Stimulated activated CD4-positive, alpha-beta T cell treated with anti-CD3 and anti-CD28 coated beads, Interleukin-1b, Interleukin-23, amount 100 ng/mL, for 48 hours (primary cell): Measurements from ENCODE around the gene SLC35B2.

Source experiments
- DNase-seq: peaks from one replicate; pipeline ENCODE4 v3.0.0-alpha.2; 2020

Gene SLC35B2

GRCh38 chr6:44251576-44252524 is 5.5 kb downstream of the SLC35B2 start:
- DNase-seq: no peak

- no peak for DNase-seq
Measured at GRCh38 chr6:44250718-44251123, 6.6 kb downstream of the SLC35B2 start.

- DNase-seq: no peak
Measured at GRCh38 chr6:44250067-44250717, 7.1 kb downstream of the SLC35B2 start.

- DNase-seq: no peak
Measured at GRCh38 chr6:44249082-44249748, 8.1 kb downstream of the SLC35B2 start.

GRCh38 chr6:44248579-44248978 is 8.7 kb downstream of the SLC35B2 start:
- DNase-seq: no peak

DNA sequence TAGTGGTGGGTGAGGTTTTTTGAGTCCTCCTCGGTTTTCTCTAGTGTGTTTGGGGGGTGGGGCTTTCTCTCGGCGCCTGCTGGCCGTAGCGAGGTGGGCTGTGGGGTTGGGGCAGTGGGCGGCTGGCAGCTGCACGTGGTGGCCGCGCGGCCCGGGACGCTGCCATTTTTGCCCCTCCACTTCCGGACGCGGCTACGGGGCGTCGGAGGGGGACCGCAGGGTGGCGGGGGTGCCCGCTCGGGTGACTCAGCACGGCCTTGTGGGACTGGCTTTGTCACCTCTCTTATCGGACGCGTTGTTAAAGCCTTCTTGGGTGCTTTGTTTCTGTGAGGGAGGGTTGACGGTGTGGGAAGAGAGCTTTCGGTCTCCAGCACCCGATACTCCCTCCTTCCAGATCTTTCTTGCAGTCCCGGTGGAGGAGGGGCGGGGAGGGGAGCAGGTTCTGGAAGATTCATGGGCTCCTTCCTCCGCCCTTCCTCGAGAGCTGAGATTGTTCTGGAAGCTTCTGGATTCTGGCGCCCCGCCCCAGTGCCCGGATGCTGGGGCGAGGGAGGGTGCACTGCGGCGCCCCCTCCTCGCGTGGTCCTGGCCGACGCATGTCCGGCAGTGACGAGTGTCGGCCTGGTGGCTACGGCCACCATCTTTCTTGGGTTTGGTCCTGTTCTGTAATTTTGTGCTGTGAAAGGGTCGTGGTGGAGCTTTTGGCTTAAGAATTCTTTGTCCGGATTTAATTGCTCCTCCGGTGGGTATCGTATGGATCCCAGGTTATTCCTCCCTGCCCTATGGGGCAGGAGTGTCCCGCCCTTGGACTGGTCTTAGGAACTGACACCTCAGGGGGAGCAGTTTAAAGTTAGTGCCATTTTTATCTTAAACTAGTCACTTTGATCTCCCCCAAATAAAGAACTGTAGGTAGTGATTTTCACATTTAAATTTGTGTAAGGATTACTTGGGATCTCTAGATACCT is 9.7 kb downstream of the SLC35B2 start:
- peak; percentile 90 for DNase-seq

DNA sequence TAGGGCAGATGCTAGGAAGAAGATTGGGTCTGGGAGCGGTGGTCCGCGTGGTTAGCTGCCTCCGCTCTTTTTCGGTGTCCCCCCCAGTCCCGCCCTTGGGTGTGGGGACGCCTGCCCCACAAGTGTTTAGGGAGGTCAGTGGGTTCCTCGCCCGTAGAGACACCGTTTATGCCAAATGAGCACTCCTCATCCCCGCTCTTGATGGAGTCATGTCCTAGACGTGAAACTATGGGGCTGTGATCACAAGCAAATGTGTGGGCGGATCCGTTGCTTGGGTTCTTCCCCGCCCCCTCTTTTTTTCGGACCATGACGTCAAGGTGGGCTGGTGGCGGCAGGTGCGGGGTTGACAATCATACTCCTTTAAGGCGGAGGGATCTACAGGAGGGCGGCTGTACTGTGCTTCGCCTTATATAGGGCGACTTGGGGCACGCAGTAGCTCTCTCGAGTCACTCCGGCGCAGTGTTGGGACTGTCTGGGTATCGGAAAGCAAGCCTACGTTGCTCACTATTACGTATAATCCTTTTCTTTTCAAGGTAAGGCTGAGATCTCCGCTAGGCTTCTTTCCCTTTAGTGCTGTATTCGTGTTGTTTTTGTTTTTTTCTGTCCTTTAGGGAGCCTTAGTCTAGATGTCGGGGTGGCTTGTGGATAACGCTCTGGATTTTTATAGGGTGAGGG is 10.5 kb downstream of the SLC35B2 start, which contains the start of gene HSP90AB1:
Gene HSP90AB1, plus strand, starts transcription at position 439 of the 675 bp plus-strand sequence. CDS start 1,529 bp downstream, outside the sequence.
- peak; percentile 98 for DNase-seq

GRCh38 chr6:44245912-44246662 is 11.2 kb downstream of the SLC35B2 start:
- peak; percentile 85 for DNase-seq

DNA sequence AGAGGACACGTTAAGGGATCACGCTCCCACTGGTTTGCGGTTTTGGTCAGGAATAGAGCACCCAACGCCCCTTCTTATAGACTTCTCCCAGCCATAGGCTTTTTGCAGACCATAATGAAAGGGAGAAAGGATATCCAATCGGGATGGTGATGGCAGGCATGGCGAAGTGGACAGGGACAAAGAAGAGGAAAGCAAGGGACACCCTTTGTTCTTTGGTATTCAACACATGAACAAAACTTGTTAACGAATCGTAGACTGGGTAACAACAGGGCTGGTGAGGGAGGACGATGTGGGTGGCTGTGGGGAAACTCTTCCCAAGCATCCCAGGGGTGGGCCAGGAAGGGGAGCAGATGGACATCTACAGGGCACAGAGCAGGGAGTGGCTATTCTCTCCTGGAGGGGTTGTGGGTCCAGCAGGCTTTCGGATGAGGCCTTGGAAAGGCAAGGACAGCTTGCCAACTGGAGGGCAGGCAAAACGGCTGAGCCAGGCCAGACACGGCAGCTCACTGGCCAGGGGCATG is 11.9 kb downstream of the SLC35B2 start:
- no peak for DNase-seq

DNA sequence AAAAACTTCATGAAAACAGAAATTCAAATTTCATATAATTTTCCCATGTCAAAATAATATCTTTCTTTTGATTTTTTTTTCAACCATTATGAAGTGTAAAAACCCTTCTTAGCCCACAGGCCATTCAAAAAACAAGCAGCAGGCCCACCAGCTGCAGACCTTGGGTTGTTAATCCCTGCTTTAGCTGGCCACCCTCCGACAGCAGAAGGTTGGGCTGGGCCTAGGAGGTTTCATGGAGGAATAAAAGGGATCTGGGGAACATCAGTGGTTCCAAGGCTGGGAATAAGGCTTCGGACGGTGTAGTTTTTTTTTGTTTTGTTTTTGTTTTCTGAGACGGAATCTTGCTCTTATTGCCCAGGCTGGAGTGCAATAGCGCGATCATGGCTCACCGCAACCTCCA is 14.0 kb downstream of the SLC35B2 start:
- DNase-seq: no peak

DNA sequence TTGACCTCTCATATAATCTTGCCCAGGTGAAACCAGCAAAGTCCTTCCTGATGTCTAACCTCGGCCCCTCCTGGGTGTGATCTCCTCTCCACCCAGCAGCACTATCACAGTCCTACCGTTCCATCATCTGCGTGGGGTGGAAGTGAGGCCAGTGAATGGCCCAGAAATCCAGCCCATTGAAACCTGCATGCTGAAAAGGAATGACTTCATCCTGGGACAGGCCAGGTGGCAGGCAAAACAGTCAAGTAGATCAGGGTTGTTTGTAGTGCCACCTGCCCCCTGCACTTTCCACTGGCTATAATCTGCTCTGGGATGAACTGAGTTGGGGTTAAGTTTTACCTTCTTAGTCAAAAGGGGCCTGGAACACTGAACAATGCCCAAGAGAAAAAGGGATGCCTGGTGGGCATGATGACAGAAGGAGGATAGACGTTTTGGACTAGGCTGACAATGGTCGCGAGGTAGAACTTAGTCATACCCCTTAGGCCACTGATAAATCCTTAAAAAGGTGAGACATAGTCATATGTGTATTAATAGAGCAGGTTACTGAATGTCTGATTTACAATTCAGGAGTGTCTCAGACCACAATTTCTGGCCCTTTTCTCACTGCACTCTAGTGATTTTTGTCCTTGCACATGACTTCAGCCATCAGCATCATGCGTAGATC is 18.5 kb downstream of the SLC35B2 start:
- no peak for DNase-seq

DNA sequence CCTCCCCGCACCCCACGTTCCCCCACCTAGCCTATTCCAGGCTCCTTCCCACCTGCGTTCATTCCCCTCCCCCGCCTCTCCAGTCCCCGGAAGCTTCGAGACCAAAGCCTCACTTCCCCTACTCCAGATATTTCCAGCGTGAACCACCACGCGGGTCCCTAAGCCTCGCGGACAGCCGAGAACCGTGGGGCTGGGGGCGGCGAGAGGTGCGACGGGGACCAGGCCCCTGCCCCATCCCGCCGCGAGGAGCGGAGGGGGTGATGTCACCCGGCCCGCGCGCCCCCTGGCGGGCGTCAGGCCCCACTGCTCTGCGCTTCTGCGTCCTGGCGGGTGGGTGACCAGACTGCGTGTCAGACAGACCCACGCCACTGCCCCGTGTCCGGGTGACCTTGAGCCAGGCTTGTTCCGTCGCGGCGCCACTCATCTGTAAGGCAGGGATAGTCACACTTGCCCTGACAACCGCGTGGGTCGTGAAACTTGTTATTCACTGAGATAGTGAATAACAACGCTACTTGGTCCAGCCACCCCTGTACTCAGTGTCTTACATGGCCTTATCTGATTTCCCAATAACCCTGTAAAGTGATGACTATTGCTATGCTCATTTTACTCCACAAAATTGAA is 19.4 kb downstream of the SLC35B2 start:
- DNase-seq: peak; percentile 84

- peak; percentile 81 for DNase-seq
Measured at GRCh38 chr6:44237021-44237812, 20.1 kb downstream of the SLC35B2 start.

DNA sequence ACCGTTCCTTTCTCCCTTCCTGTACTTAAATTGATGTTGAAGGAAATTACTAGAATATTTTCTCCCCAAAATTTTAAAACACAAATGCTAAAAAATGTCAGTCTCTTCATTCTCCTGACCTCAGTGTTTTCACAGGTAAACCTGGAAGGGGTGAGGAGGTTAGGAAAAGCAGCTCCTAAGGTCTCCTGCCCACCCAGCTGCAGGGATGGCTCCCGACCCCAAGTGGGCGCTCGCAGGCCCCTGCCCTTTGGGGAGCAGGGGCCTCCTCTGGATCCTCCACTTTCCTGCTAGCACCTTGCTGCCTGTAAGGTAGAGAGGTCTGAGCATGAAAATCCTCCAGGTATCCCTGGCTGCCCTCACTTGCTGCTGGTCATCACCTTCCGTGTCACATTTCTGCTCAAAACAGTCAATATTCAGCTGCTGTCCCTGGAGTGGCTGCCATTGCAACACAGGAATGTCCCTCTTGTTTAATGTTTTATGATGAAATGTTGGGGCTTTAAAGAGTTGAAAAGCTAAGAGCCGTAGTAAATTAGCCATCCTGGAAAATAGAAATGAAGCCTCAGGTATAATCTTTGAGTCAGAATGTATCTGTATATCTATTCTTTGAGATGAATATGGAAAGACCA is 21.3 kb downstream of the SLC35B2 start:
- DNase-seq: no peak

DNA sequence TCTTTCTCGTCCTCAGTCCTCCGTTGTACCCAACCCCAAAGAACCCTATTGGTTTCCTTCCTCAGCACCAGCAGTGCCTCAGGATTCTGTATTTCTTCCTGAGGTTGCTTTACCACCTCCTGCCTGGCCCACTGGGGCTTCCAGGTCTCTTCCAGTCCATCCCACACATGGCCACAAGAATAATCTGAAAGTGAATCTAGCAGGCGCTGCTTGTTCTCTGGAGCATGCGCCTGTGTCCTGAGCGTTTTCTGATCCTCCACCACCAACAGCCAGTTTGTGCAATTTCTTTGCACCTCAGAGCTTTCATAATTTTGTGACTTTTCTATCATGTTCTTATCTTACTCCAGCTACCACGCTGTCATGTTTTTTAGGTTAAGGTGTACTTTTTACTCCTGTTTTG is 22.1 kb downstream of the SLC35B2 start:
- DNase-seq: no peak

- no peak for DNase-seq
Measured at GRCh38 chr6:44234101-44235025, 23.0 kb downstream of the SLC35B2 start.

DNA sequence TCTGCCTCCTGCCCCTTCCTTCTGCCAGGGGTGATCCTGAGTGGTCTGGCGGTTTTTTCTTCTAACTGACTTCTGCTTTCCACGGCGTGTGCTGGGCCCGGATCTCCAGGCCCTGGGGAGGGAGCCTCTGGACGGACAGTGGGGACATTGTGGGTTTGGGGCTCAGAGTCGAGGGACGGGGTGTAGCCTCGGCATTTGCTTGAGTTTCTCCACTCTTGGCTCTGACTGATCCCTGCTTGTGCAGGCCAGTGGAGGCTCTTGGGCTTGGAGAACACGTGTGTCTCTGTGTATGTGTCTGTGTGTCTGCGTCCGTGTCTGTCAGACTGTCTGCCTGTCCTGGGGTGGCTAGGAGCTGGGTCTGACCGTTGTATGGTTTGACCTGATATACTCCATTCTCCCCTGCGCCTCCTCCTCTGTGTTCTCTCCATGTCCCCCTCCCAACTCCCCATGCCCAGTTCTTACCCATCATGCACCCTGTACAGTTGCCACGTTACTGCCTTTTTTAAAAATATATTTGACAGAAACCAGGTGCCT is 23.7 kb downstream of the SLC35B2 start:
- no peak for DNase-seq
